Progenitor cell of endocrine pancreas (in vitro differentiated cells): Measurements from ENCODE around the gene TUBGCP4. TPM values are rescaled to one million over a fixed set of nuclear protein-coding genes. Genes with fewer than 3 reads are reported as not detected.
A peak's percentile ranks its signal among the peaks of the same experiment; 100 is the strongest.

Experiments used
- DNase-seq: peaks from one replicate; pipeline ENCODE4 v3.0.0; 2021; ENCODE audit warnings: low spot score; ENCODE audit not compliant: unreplicated experiment
- H3K27ac Mint-ChIP-seq: 2 replicates; pipeline ENCODE4 v1.8.0; 2021; ENCODE audit warnings: mild to moderate bottlenecking, moderate library complexity, mixed read lengths
- H3K27me3 Mint-ChIP-seq: 2 replicates; pipeline ENCODE4 v1.8.0; 2021; ENCODE audit warnings: mixed read lengths
- H3K36me3 Mint-ChIP-seq: 2 replicates; pipeline ENCODE4 v1.8.0; 2022; ENCODE audit warnings: mixed read lengths; ENCODE audit not compliant: insufficient read depth
- H3K4me1 Mint-ChIP-seq: 2 replicates; pipeline ENCODE4 v1.8.0; 2021; ENCODE audit warnings: low read depth, mixed read lengths
- H3K4me3 Mint-ChIP-seq: 2 replicates; pipeline ENCODE4 v1.8.0; 2021; ENCODE audit warnings: low read depth, mild to moderate bottlenecking, moderate library complexity, mixed read lengths
- H3K9me3 Mint-ChIP-seq: 2 replicates; pipeline ENCODE4 v1.8.0; 2021; ENCODE audit warnings: low read depth, mixed read lengths
- CTCF ChIP-seq: fragments of 200-600 bp; sonication (generic); IDR thresholded peaks from one replicate; pipeline ENCODE4 v1.5.0; 2021; ENCODE audit warnings: antibody characterized with exemption, mild to moderate bottlenecking; ENCODE audit not compliant: unreplicated experiment
- total RNA-seq: library from RNA; stranded (reverse); gene quantifications from 2 replicates; pipeline ENCODE4 v1.2.1, GENCODE V29; 2021

TUBGCP4 gene
- total RNA-seq, 1 donor from 2014 or later = 41.9 TPM

GRCh38 chr15:43414196-43414595 is 43.3 kb downstream of the TUBGCP4 start:
- no peak for DNase-seq
- Mint-ChIP-seq H3K9me3 (no peaks in the 10 kb centered on the region), H3K4me3 (no peak overlapping the region), H3K4me1 (no peaks in the 10 kb centered on the region), H3K27ac (no peak overlapping the region), H3K36me3 (peaks cover 34% of the 10 kb centered on the region), H3K27me3 (no peaks in the 10 kb centered on the region)
- no peak for TF ChIP-seq CTCF

GRCh38 chr15:43420435-43420834 is 49.5 kb downstream of the TUBGCP4 start:
- H3K9me3 Mint-ChIP-seq = no peaks in the 10 kb centered on the region
- peaks cover 39% of the 10 kb centered on the region for H3K36me3 Mint-ChIP-seq
- H3K4me3 Mint-ChIP-seq = no peak overlapping the region
- DNase-seq = no peak
- no peaks in the 10 kb centered on the region for H3K27me3 Mint-ChIP-seq
- no peaks in the 10 kb centered on the region for H3K4me1 Mint-ChIP-seq
- no peak for TF ChIP-seq CTCF
- H3K27ac Mint-ChIP-seq = no peak overlapping the region

GRCh38 chr15:43420876-43421275 is 50.0 kb downstream of the TUBGCP4 start:
- H3K27ac Mint-ChIP-seq = no peak overlapping the region

DNA sequence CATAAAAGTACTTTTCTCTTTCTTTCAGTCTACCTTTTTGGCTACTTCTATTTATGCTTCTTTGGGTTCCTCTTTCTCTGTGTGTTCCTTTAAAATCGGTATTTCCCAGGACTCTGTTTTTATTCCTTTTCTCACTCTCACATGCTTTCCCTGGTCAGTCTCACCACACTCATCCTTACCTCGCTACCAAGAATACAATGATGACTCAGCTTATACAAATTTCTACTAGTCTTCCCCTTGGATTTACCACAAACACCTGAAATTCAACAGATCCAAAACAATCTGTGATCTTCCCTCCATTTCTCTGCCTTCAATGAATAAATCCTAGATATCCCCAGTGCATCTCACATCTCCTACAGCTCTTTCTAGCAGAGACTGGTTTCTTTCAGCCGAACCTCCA is 52.9 kb downstream of the TUBGCP4 start:
- TF ChIP-seq CTCF = no peak
- Mint-ChIP-seq H3K4me3 (no peak overlapping the region), H3K9me3 (no peaks in the 10 kb centered on the region), H3K27ac (peak overlapping the region; percentile 3), H3K27me3 (no peaks in the 10 kb centered on the region), H3K4me1 (no peaks in the 10 kb centered on the region), H3K36me3 (peaks cover 42% of the 10 kb centered on the region)
- DNase-seq = no peak

More at GRCh38 chr15:43420876-43421275, 50.0 kb downstream of the TUBGCP4 start:
- Mint-ChIP-seq H3K9me3 (no peaks in the 10 kb centered on the region), H3K27me3 (no peaks in the 10 kb centered on the region), H3K4me3 (no peak overlapping the region), H3K4me1 (no peaks in the 10 kb centered on the region), H3K36me3 (peaks cover 37% of the 10 kb centered on the region)
- DNase-seq = no peak
- no peak for TF ChIP-seq CTCF

GRCh38 chr15:43429687-43430086 is 58.8 kb downstream of the TUBGCP4 start:
- DNase-seq = no peak
- Mint-ChIP-seq H3K9me3 (no peaks in the 10 kb centered on the region), H3K4me1 (no peaks in the 10 kb centered on the region), H3K27ac (no peak overlapping the region), H3K4me3 (no peak overlapping the region), H3K36me3 (peaks cover 29% of the 10 kb centered on the region), H3K27me3 (no peaks in the 10 kb centered on the region)
- TF ChIP-seq CTCF = no peak
